Measurements from ENCODE around the gene RNF123.

The RNF123 gene

DNA sequence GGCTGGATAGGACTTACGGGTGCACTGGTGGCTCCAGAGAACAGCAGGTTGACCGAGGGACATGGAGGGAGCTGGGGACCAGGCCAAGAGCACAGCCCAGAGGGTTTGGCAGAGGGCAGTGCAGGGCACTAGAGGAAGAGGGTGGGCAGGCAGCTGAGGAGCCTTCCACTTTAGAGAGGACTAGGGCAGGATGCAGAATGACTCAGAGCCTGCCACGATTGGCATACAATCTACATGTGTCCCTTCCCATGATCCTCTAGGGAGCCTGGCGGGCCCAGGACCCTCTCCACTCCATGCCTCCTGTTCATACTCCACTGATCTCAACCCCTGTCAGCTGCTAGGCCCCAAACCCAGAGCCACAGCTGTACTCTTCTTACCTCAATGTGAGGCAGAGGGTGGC, 29.6 kb upstream of the RNF123 start:
- no peak for DNase-seq

DNA sequence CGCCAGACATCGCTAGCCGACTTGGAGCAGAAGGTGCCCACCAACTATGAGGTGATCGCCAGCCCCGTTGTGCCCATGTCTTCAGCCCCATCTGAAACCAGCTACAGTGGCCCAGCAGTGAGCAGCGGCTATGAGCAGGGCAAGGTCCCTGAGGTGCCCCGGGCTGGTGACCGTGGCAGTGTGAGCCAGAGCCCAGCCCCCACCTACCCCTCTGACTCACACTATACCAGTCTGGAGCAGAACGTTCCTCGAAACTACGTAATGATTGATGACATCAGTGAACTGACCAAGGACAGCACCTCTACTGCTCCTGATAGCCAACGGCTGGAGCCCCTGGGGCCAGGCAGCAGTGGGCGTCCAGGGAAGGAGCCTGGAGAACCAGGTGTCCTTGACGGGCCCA, 28.1 kb upstream of the RNF123 start:
- no peak for DNase-seq

DNA sequence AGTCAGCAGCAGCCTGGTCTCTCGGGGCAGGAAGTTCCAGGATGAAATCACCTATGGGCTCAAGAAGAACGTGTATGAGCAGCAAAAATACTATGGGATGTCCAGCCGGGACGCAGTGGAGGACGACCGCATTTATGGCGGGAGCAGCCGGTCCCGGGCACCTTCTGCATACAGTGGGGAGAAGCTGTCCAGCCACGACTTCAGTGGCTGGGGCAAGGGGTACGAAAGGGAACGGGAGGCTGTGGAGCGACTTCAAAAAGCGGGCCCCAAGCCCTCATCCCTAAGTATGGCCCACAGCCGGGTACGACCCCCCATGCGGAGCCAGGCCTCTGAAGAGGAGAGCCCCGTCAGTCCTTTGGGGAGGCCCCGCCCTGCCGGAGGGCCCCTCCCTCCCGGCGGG, 27.3 kb upstream of the RNF123 start:
- no peak for DNase-seq

DNA sequence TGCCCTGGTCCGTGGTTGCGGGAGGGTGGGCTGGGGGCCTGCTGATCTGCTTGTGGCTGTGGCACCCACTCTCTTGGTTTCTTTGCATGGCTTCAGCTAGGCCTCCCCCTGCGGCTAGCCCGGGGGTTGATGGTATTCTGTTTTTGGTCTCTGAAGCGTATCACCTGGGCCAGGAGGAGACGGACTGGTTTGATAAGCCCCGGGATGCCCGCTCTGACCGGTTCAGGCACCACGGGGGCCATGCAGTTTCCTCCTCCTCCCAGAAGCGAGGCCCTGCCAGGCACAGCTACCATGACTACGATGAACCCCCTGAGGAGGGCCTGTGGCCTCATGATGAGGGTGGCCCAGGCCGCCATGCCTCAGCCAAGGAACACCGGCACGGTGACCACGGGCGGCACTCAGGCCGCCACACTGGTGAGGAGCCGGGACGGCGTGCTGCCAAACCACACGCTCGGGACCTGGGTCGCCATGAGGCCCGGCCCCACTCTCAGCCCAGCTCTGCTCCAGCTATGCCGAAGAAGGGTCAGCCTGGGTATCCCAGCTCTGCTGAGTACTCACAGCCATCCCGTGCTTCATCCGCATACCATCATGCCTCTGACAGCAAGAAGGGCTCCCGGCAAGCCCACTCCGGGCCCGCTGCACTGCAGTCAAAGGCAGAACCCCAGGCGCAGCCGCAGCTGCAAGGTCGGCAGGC, 26.5 kb upstream of the RNF123 start:
- no peak for DNase-seq

DNA sequence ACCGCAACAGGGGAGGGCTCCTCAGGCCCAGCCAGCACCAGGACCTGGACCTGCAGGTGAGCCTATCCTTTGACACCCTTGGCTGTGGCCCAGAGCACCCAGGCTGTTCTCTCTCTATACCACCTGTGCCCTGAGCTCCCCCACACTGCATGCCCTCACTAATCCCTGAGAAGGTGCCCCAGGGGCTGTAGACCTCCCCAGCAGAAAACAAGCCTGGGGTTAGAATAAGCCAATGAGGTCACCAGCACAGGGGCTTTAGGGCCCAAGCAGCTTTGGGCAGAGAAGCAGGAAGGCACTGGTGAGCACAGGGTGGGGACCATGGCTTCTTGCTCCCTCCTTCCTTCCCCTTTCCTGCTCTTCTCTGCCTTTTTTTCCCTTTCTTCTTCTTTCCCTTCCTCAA, 25.5 kb upstream of the RNF123 start:
- DNase-seq = no peak

DNA sequence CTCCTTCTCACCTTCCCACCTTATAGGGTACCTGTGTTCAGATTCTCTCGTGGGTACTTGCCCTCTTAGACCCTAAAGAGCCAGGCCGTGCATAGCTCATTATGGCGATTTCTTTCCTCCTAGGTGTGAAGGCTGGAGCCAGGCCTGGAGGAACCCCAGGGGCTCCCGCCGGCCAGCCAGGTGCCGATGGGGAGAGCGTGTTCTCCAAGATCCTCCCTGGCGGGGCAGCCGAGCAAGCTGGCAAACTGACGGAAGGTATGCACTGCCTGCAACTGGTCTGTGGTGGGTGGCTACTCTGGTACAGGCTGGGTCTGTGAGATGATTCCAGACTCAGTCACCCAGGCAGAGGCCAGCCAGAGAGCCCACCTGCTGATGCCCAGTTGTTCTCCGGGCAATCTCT, 25.1 kb upstream of the RNF123 start:
- no peak for DNase-seq

DNA sequence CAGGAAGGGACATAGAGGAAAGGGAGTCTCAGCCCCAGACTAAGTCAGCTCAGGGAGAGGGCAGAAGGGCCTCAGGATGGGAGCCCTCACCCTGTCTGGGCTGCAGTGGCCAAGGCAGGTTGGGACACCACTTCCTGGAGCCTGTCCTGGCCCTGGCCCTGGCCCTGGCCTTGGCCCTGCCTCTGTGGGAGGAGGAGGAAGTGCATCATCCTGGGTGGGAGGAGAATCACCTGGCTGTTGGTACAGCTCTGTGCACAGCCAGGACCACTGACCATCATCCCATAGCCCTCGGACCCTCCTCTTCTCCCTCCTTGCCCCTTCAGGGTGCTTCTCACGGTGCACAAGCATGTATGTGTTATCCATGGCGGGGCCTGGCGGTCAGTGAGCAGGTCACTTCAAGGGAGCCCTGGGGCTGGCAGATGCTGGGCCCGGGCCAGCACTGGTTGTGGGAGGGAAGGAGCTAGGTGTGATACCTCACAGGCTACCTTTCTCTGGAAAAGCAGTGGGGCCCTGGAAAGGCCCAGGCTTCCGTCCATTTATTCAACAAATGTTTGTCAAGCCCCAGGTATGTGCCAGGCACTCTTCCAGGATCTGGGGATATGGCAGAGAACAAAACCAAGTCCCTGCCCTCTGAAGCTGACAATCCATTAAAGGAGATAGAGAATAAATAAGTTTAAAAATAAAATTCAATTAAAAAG, 23.4 kb upstream of the RNF123 start:
- no peak for DNase-seq

DNA sequence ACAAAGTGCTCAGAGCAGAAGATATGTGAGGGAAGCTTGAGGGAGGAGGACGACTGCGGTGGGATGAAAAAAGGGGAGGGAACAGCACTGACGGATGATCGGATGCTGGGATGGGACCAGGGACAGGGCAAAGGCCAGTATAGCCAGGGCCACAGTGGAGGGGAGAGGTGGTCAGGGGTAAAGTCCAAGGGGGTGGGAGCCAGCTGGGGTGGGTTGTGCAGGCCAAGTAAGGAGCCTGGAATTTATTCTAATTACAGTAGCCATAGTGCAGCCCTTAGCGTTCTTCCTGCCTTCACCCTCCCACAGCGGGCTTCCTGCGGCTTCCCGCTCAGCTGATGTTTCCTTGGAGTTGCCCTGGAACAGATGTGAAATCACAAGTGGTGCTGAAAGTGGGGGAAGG, 22.8 kb upstream of the RNF123 start:
- DNase-seq = no peak

DNA sequence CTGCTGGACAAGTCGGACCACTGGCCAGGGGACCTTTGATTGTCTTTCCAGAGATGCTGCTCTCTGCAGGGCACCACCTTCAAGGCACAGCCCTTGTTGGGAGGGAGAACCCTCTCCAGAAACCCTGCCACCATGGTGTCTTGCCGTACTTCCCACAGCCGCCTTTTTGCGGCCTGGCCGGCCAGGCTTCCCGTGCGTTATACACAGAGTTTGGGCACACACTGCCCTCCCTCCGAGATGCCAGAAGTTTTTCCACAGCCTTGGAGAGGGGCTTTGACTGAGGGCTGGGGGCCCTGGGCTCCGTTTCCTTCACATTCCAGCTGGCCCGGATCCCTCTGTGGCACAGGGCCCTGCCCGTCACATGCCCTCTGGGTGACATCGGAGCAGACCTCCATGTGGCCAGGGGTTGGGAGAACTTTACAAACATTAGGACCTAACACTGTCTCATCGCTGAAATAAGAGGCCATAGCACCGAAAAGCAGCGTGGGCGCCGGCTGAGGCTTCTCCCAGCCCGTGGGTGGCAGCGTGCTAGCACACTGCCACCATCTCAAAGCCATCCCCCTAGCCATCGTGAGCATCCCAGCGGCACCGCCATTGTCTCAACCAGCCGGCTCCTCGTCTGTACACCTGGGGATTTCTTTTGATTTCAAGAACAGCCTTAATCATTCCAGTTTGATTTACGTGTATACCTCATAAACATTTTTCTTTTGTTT, 21.5 kb upstream of the RNF123 start:
- no peak for DNase-seq

DNA sequence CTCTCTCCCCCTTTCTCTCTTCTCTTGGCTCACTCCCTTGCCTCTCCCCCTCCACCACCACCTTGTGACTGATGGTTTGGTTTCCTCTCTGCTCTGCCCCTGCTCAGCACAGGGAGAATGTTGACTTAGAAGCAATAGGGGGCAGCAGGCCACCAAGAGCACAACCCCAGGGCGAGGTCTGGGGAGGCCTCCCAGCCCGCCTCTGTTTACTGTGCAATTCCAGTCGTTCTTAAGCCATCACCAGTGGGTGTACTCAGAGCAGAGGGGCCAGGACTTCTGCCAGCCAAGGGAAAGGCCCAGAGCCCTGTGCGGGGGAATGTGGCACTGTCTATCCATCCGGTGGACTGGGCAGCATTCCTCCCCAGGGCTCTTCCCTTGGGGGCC, 21.0 kb upstream of the RNF123 start:
- DNase-seq = no peak

DNA sequence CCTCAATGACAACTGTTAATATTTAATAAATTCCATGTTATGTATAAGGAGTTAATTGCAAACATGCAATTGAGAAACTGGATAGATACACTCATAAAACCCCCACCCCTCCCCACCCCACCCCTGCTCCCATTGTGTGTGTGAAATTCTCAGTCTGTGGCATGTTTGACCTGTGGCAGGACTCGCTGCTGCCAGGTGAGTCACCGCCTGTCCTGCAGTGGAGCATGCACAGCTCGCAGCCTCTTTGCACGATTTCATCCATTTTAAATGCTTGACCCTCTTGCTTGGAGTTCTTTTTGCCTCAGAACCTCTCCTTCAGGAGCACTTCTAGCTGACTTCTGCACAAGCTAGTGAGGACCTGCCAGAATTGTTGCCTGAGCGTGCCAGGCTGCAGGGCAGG, 20.5 kb upstream of the RNF123 start:
- DNase-seq = no peak

DNA sequence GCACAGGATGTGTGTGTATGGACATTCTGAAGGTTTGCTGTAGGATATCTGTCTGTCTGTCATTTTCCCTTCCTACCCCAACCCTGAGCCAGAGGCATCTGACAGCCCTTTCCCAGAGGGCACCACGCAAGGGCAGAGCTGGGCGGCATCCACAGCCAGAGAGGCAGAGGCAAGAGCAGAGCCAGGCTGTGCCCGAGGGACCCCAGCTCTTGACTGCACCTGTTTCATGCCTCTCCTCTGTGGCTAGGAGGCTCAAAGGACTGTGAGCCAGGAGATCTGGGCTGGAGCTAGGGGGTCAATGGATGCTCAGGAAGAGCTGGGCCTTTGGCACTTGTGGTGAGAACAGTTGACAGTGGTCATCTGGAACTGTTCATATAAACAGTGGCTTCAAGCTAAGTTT, 20.0 kb upstream of the RNF123 start:
- DNase-seq = no peak

DNA sequence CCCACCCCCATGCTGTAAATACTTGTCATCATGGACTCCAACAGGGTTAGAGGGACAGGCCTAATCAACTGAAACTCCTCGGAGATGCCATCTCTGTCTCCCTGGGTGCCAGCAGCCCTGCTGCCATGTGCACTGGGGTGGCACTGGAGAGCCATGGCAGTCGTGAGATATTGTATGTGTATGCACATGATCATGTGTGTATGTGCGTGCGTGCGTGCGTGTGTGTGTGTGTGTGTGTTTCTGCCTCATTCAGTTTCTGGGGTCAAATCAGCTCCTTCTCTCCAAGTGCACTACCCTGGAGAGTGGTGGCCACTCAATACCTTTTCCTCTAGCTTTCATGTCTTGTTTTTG, 18.4 kb upstream of the RNF123 start:
- no peak for DNase-seq

DNA sequence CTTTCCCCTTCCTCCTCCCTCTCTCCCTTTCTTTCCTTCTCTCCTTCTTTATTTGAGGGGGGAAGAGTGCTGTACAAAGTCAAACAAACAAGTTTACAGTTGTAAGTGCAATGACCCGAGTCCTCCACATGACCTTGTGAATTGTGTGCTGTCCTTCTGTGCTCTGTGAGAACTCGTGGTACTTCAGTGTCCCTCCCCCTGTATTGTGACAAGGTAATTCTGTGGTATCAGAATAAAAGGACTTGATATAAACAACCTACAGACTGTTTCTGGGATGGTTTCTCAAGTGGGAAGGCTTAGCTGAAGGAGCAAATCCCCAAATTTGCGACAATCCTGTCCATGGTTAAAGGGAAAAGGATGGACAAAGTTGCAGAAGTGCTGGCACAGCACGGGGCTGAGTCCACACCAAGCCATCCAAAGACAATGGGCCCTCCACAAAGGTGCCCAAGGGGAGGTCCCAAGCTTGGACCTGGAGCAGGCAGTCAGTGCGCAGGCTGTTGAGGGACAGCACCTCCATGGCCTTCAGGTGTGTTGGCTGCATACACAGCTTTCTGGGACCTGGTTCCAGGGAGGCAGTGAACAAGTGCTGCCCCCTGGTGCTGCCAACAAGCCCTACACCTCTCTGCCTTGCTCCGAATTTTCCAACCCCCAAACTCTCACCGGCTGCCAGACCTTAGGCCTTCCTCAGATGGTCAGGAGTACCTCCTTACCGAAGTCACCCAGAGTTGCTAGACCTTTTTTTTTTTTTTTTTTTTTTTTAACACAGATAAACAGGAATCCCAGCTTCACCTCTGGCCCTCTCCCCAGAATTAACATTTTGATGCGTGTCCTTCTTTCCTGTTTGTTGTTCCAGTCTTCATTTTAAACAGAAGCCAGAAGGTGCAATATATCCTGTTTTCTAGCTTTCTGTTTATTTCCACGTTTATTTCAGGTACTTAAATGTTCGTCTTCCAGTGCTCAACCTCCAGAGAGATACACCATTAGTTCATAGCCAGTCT, 17.8 kb upstream of the RNF123 start:
- peak; percentile 71 for DNase-seq

DNA sequence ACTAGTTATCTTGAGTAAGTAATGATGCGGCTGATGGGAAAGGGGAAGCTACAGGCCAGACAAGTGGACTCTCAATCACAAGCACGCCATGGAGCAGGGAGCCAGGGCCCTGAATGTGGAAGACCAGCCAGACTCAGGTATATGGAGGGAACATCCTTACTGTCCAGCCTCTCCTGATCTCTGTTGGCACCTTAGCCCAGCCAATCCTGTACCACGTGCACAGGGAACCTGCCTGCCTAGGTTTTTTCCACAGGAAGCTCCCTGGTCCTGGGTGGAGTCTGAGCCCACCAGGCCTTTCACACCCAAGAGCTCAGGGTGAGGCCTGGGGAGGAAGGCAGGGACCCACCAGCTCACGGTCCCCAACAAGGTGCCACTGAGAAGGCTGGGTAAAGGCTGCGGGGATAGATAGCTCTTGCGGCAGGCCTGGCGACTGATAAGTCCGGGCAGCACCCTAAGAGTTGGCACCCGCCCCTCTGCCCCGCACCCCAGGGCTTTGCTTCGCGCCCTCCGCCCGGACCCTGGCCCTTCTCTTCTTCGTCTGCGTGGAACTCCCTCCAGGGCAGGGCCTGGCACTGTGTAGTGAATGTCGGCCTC, 16.1 kb upstream of the RNF123 start:
- no peak for DNase-seq

DNA sequence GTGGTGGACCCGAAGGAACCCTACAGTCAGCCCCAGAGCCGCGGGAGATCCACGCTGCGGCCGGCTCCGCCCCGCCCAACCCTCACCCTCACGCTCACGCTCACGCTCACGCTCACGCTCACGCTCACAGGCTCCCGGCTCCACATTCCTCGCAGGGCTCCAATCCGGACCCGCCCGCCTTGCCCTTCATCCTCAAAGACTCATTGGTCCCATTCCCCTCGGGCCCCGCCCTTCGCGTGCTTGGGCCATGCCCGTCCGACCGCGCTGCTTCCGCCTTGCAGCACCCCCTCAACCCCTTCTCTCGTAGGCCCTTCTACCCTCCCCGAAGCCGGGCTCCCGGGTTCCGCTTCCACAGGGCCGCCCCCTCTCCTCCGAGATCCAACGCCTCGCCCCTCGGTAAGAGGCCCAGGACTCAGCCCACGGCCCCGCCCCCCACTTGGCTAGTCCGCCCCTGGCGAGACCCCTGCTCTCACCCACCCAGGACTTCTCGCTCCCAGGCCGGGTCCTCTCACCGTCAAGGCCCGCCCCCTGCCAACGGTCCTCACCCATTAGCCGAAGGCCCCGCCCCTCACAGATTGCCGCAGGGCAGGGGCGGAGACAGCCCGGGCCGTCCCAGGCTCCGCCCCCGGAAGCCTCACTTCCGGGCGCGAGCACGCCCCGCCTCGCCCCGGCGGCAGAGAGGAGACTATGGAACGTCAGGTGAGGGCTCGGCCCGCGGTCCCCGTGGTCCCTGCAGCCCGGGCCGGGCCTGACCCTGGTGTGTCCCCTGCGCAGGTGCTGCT, 15.5 kb upstream of the RNF123 start, which contains the start of gene APEH:
Gene APEH (plus strand): TSS at position 637 of the 782 bp plus-strand sequence. CDS start 51 bp downstream, at position 688.
- peak; percentile 96 for DNase-seq

DNA sequence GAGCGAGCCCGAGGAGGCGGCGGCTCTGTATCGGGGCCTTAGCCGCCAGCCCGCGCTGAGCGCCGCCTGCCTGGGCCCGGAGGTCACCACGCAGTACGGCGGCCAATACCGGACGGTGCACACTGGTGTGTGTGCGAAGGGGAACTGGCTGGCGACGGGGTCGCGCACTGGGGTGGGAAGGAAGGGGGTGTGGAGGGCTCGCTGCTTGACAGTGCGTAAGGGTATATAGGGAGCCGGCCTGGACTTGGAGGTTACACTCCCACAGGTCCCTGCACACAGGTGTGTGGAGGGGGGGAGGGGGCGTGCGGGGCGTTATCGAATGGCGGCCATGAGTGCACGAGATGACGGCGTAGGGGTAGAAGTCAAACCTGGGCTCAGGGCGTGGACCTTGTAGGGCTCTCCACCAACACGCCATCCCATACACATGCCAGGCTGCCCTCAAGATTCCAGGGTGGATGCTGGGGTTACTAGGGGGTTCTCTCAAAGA, 14.8 kb upstream of the RNF123 start:
- DNase-seq = no peak

DNA sequence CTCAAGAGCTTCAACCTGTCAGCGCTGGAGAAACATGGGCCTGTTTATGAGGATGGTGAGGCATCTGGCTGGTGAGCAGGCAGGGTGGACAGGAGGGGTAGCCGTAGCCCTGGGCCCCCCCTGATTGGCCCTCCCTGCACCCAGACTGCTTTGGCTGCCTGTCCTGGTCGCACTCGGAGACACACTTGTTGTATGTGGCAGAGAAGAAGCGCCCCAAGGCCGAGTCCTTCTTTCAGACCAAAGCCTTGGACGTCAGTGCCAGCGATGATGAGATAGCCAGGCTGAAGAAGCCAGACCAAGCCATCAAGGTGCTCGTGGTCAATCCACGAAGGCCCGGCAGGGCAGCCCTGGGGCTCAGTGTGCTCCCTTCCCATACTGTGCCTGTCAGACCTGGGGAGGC, 13.4 kb upstream of the RNF123 start:
- no peak for DNase-seq

DNA sequence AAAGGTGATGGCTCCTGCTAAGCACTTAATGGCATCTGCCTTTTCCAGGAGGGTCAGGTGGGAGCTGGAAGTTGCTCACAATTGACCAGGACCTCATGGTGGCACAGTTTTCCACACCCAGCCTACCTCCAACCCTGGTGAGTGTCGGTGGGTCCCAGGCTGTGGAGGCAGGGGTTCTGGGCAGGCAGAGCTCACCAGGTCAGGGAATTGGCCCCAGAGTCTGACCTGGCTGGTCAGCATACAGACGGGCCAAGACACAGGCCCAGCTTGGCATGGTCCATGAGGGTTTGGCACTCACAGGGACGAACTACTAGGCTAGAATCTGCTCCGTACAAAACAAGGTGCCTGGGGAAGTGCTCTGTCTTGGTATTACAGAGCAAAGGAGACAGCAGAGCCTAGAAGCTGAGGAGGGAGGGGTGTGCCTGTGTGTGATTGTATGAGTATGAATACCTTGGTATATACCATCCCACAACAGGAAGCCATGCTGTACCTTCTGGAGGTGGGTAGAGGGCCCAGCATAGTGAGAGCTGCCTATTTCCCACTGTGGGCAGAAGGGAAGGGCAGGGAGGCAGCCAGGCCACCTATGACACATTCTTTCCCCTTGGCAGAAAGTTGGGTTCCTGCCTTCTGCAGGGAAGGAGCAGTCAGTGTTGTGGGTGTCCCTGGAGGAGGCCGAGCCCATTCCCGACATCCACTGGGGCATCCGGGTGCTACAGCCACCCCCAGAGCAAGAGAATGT, 8.7 kb upstream of the RNF123 start:
- DNase-seq = no peak

DNA sequence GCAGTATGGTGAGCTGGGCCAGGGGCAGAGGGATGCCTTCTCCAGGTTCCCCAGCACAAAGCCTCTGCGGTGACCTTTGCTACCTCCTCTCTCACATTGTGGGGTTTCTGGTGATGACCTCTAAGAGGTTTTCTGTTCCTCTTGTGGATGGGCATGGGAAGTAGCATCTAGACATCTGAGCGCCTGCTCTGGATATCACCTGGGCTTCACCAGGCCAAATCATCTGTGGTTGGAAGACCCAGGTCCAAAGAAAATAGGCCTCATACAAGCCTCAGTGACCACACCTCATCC, 8.2 kb upstream of the RNF123 start:
- DNase-seq = no peak

DNA sequence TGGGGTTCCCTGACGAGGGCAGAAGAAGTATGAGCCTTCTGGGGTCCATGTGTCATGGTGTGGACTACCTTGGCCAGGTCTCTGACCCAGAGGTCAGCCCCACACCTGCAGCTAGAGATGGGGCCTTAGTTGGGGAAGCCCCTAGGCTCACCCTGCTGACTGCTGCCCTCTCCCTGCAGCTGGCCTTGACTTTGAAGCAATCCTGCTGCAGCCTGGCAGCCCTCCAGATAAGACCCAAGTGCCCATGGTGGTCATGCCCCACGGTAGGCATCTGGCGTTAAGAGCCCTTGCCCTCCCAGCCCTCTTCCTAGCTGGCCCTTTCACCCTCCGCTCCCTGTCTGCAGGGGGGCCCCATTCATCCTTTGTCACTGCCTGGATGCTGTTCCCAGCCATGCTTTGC, 7.8 kb upstream of the RNF123 start:
- DNase-seq = no peak

Data from left hindlimb (tissue), 1 donor.